Measurements from ENCODE around the gene USP2.
A peak's percentile ranks its signal among the peaks of the same experiment; 100 is the strongest.

Gene USP2

DNA sequence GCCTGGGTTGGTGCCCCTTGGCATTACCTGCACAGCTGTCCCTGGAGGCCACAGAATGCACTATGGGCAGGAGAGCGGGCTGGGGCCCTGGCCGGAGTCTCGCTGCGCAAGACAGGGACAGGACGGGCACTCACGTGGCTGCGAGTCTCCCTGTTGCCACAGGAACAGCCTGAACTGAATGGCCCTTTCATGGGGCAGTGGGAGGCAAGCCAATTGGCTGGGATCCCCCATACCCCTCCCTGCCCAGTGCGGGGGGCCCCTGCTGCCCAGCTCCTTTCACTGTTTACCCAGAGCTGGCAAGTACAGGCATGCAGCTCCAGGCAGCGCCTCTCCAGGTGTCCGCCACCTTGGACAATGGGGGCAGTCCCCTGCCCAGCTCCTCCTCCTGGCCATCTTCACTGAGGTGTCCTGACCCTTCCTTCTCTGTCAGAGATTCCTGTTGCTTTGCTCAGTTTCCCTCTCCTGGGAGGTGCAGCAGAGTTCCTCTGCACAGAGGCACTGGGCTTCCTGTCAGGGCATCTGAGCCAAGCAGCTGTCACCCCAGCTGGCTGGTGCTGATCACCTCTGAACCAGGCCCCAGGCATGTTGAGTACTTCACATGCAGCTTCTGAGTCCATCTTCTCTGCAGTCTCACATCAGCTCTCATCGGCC lies 5.2 kb downstream of the USP2 start:
- DNase-seq: no peak

DNA sequence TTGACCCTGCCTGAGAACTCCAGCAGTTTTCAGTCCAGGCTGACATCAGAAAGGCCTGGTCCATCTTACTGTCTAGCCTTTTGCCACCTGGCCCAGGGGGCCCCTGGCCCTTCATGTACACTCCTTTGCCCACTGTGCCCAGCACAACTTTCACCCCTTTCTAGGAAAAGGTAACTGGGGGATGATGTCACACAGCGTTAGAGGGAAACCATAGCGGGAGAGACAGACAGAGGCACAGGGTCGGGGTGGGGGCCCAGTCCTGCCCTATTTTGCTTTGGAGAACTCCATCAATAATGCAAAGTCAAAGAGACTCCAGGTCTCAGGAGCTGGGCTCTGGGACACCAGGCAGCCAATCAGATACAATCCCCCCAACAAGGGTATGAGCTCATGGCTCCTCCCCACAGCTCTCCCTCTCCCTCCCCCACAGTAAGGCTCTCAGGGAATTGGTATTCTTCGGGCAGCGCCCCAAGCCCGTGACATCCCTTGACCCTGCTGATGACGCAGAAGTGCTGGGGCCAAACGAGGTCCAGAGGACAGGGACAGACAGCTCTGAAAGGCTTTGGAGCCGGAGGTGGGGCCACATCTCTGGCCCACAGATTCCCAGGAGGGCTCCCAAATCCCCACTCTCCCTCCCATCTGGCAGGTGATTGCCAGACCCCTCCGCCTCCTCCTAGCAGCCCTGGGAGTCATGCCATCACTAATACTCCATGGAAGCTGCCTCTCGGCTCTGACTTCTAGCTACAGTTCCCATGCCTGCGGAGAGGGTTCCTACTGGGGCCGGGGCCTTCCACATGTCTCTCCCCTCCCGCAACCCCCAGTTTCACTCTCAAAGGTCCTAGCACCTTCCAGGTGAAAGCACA lies 5.9 kb downstream of the USP2 start:
- DNase-seq: no peak

DNA sequence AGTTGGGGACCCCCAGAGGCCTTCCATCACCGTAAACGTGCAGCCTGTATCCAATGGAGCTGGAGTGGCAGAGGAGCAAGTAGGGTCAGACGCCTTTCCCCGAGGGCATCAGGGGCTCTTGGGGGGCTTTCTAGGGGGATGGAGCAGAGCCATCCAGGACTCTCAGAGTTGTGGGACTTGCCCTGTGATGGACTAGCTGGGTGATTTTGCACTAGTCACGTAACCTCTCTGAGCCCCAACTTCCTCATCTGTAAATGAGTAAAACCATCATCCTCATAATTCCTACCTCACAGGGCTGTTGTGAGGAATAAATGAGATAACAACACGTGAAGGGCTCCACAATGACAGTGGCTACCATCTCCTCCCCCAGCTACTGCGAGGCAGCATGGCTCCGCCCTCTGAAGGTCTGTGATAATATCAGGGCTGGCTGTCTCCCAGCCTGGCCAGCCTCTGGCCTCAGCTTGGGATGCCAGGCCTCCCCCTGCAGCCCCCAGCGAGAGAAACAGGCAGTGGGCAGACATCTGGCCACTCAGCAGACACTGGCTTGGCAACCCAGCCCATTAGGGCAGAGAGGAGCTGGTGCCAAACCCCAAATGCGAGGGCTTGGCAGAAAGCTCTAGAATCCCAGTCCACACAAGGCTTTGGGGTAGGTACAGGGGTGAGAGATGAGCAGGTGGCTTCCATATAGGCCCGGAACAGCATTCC lies 6.7 kb downstream of the USP2 start:
- DNase-seq: no peak

DNA sequence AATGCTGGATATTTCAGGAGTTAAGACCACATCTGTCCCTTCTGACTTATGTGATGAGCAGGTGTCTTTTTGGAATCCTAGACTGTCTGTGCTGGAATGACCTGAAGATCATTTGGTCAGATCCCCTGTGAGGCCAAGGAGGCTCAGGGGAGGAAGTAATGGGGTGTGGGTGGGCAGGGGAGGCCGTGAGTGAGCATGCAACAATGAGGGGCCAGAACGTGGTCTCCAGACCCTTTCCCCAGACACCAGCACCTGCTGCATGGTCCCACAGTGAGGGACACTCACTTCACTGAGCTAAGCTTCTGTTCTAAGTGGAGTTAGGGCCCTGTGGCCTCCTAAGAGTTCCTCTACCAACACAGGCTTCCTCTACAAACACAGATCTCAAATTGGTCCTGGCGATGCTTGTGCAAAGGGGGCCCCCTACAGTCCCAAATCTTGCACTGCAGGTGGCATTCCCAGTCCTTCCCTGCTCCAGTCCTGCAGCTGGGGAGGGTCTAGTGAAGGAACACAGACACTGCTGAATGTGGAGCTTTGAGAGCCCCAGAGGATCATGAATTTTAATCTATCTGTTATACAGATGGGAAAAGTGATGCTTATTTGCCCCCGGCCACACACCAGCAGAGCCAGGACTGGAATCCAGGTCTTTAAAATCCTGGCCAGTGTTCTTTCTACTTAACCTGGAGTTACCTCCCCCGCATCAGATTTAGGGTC lies 7.4 kb downstream of the USP2 start:
- DNase-seq: peak; percentile 40

DNA sequence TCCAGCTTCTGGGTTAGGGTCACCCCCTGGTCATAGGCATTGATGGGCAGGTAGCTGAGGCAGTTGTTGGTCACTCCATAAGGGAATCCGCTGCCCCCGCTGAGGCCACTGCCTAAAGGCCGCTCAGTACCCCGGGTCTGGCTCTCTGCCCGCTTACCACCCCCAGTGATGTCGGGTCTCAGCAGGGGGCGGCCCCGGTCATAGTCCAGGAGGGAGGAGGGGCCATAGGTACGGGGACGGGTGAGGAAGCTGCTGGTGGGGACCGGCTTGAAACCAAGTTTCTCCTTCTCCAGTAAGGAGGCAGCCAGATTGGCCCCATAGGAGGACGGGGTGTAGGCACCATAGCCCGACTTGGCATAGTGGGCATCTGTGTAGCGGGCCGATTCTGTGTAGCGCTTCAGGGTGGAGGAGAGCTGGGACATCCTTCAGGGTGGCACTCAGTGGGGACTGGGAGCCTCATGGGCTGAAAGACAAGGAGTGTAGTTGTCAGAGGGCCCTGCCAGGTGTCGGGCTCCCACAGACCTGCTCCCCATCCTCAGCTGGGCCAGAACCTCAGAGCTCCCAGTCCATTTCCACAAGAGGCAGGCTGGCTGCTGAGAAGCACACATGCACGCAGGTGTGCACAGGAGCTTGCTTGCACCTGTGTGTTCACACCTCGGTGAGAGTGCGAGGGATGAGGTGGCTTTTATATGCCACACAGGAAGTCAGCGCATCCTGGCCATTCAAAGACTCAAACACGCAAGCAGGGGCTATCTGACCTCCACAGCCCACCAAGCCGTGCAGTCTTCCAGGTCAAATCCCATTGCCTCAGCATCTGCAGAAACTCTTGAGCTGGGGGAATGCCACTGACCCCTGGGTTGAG lies 8.2 kb downstream of the USP2 start:
- no peak for DNase-seq

DNA sequence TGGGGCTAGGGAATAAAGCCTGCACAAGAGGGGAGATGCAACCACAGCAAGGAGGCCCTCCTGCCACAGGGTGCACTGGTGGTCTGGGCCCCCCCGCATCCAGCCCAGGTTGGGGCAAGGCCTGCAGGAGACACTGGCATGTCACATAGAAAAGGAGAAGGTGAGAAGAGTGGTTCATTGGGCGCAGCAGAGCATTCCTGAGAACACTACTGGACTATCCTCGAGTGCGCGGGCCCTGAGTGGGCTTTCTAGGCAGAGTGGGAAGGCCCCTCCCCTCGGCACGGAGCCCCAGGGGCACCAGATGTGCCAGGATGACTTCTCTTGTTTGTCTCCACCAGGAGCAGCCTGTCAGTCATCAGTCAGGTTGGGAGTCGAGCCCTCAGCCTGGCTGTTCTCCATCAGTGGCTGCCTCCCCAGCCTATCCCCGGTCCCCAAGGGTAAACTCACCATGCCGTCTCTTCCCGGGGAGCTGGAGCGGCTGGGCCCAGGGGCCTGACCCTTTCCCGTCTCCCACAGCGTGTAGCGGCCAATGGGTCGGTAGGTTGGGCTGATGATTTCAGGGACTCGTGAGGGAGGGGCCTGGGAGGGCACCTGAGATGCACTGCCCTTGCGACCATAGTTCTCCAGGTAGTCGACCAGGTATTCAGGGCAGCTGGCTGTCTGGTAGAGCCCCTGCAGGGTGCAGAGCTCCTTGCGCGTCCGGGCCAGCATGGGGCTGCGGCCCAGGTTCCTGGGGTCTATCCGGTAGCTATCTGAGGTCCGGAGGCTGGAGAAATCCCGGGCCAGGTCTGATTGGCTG lies 9.0 kb downstream of the USP2 start:
- DNase-seq: no peak

DNA sequence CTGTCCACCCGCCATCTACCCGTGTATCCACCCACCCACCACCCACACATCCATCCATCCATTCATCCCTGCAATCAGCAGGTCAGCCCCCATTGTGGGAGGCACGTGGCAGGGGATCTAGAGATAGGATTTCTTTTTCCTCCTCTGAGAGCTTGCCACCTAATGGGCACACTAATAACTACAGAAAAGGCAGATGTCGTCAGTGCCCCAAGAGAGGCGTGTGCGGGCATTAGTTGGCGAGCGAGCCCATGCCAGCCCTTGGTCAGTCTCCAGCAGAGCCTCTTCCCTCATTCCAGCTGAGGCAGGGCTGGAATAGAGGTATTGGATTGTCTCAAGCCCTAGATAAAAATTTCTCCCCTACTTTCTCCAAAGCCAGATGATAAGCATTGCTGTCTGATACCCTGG lies 9.7 kb downstream of the USP2 start:
- no peak for DNase-seq

DNA sequence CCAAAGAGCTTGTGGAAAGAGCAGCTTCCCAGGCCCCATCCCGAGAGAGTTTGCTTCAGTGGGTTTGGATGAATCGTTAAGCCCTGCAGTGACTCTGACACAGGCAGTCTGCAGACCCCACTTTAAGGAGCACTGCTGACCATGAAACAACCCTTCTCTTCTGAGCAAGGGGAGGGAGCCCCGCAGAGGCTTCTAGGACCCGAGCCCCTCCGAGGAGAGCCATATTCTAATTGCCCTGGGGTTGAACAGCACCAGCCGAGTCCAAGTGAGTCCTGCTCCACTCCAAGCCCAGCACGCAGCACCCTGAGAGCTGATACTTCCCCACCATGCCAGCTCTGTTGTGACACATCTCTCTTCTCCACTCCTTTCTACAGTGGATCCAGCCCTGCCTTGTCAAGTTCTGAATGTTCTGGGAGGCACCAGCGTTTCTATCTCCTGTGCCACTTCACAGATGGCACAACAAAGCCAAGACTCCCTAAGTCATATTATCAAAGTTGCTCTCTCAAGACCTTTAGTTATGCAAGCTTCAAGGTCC lies 10.4 kb downstream of the USP2 start:
- DNase-seq: no peak

DNA sequence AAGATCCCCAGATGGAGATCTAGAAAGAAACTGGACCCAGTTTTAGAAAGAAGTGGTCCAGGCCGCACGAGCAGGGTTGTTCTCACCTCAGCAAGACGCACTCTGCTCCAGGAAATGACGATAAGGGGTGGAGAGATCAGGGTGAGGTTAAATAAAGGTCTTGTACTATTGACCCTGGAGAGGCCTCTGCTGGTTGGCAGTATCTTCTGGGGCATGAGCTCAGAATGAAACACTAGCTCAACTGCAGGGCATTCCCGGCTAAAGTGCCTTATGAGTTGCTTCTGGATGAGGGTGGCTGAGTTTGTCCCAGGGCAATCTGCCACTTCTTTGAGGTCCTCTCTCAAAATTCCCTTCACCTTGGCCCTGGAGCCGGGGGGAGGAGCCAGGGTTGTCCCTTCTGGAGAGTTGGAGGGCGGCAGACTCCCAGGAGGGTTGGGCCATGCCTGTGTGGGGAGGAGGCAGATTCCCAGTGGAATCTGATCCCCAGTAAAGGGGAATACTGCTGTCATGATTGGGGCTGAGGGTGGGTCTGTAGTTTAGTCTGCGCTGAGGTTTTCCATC lies 10.9 kb downstream of the USP2 start:
- DNase-seq: no peak

DNA sequence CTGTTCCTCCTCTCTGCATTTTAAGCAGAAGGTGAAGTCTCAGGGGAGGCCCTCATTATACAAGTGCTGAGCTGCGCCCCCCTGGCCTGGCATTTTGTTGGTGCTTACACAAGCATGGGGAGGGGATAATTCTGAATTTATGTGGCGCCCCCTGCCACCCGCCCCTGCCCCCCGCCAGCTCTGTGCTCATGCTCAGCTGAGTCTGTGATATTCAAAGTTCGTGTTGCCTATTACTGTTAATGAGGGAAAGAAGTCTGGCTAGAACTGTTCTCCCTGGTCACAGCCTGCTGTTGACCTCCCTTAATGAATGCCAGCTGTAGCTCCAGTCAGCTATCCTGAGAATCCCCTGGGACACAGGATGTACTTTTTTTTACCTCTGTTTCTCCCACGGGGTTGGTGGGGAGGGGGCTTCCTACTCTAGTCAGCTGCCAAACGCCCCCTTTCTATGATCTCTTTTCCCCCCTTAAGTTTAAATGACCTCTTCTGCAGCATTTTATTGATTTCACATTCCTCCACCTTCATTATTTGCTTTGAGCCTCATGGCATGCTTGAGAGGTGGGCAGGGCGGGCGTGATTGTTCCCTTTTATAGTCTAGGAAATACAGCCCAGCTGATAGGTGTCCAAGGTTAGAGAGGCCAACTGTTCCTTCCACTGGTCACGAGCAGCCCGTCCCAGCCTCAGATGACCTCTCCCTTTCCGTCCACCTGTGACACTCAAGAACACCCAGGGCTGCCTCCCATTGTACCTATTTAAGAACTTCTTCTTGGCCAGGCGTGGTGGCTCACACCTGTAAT lies 12.2 kb downstream of the USP2 start:
- DNase-seq: no peak

DNA sequence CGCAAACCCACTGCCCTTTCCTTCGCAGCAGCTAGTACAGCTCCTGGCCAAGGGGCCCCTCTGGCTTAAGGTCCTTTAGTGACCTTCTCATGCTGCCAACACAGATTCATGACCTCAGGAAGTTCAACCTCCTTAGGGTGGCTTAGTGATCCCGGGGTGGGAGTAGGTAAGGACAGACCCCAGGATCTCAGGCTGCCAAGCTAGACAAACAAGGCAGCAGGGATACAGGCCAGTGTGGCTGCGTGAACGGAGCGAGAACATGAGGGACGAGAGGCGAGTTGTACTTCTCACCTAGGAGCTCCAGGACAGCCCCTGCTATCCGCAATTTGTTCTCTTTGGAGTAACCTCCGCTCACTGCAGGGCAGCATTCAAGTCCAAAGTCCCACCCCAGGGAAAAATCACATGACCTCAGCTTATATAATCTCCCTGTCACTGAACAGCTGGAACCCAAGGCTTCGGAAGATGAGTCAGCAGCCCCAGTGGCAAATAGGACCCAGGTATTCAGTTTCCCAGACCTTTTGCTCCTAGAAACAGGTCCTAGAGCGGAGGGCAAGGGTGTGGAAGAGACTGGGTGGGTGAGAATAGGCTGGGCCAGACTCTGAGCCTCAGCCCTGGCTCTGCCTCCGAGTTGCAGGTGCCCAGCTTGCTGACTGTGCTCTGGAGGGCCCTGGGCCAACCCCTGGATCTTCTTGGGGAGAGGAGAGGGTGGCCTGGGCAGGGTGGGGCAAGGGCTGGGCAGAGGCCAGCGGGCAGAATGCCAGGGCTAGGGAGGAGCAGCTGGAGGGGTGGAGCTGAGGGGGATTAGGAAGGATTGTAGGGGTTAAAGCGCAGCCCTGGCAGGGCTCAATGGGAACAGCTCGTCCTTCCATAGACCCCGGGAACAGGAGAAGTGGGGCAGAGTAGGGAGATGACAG lies 13.1 kb downstream of the USP2 start:
- DNase-seq: no peak

DNA sequence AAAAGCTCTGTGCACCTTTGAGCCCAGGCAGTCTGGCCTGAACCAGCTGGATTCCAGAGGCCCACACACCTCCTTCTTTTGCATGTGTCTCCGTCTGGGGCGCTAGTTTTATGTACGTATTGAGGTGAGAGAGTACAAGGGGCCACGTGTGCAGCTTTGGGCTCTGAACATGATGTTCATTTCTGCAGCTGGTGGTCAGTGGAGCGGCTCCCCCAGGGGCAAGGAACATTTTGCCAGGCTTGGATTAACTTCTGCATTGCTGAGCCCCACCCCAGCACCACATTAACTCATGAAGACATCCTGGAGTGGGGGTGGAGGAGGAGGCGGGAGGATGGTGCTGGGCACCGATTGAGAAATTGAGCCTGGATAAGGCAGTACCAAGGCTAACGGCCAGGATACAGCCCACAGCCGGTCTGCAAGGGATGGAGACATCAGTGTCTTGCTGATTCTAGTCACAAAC lies 13.8 kb downstream of the USP2 start:
- no peak for DNase-seq

DNA sequence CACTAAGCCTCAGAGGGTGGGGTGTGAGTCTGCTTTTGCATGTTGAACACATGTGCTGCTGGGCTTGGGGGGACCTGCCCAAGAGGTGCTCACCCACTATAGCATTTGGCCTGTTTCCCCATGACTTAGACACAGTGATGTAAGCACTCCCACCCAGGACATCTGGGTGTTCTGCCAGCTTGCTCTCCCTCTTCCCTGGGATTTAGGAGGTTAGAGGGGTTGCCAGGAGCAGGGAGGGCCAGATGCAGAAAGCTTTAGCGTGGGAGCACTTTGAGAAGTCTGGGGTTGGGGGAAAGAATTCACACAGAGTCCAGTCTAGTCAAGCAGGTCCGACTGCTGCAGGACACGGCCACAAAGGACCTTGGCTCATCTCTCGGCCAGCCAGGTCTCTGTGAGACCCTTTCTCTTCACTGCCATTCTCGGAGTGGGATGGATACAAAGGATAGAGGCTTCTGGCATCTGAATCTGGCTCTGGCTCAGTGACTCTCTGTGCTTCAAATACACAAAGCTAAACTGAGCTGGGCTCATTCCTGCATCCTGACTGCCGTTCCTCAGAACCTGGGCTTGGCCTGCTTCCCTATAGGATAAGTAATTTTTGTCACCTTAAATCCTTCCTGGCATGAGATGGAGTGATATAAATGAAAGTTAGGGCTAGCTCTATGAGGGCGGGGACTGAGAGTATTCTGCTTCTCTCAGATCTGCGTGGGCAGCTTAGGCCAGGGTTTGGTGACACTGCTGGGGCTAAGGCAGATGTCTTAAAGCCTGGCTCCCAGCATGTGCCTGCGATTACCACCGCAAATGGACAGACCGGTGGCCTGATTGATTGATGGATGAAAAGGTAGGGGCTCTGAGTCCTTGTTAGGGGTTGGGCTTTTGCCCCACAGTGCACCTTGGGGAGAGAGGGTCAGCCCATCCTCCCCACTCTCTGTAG lies 14.5 kb downstream of the USP2 start:
- DNase-seq: no peak

DNA sequence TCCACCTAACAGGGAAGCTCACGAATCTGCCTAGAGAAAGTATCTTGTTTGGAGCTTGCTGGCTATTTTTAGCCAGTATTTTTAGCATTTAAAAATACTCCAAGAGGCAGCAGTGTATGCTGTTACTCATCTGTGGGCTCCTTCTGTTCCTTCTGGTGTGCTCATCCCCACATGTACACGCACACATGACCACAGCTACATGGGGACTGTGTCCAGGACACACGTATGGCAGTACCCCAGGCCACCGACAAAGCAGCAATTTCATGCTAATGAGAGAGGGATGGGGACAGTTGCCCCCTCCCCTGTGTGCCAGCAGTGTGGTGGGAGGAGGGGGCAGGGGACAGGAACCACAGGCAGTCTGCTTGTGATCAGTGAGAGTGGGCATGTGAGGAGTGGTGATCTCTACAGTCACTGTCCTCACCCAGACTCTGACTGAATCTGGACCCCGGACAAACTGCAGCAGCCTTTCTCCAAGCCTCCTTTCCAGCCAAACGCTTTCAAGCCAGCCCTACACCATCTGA lies 16.4 kb downstream of the USP2 start:
- no peak for DNase-seq

DNA sequence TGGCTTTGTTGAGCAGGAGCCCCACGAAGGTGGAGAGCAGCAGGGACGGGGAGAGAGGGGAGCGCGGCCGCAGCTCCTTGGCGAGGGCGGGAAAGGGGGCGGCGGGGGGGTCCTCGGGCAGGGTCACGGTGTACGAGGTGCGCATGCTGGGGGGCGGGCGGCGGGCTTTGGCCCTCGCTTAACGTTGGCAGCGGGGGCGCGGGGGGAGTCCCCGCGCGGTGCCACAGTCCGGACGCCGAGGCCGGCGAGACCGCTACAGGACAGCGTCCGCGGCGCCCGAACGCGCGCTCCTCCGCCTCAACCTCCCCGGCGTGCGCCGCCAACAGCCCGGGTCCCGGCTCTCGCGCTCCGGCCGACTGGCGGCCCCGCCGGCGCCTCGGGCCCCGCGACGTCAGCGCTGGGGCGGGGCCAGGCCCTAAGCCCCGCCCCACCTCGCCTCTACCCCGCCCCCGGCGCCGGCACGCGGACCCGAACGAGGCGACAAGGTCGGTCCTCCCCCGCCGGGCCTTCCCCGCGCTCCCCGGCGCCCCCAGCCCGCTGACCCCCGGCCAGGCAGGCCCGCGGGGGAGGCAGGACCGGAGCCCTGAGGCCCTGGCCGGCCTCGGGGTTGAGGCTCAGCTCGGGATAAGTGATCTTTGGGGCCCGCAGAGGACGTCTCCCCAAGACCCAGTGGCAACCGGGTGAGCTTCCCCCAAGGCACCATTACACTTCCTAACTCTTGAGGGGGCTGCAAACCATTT lies 17.5 kb downstream of the USP2 start:
- peak; percentile 60 for DNase-seq

DNA sequence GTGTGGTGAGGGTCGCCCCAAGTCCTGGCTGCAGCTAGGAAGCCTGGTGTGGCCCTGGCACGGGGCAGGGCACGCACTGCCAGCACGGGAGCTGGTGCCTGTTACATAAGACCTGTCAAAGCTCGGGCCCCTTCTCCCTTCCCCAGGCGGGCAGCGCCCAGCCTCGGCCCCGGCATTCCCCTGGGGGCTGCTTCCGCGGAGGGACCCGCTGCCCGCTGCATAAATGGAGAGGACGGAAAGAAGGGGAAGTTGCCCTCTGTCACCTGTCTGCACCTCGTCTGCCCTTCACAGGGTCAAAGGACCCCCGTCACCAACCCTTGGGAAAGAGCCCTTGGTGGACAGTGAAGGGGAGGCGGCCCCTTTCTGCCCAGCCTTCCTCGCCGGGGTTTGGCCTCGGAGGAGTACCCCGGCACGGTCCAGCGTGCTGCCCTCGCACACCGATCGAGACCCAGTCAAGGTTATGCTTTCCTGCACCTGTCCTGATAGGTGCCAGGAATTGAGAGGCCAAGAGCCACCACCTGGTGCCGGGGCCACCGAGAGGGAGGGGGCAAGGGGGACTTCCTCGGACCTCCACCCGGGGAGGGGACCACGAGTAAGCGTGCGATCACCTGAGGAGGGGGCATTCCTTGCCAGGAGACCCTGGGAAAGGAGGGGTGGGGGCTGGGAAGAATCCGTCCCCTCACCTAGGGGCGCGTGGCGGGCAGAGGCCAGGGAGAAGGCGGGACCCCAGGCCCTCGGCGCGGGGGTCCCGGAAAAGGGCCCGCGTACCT lies 18.2 kb downstream of the USP2 start:
- no peak for DNase-seq

All from stimulated activated CD4-positive, alpha-beta T cell treated with anti-CD3 and anti-CD28 coated beads, Interleukin-4, amount 100 ng/mL, for 1 hour (primary cell).